ENCODE results near the gene MNAT1.

Gene MNAT1

DNA sequence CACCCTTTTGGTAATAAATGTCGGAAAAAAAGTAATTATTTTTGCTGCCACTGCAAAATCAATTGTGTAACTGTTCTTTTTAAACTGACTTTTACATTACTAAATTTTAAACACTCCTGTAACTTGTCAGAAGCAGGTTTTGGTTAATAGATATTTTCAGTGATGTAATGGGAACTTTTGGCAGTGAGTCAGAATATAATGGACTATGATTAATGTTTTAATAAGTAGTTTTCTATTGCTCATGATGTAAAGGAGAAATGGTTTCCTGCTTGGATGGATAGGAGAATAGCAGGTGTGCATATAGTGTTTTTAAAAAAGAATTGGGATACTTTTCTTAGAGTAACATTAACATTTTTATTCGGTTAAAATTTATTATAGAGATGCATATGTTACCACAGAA, 187.5 kb downstream of the MNAT1 start:
- DNase-seq = no peak
- TF ChIP-seq GATA1 (IDR thresholded peaks at IDR 0.05; ENCODE audit: low read depth, low read length) = no peak

DNA sequence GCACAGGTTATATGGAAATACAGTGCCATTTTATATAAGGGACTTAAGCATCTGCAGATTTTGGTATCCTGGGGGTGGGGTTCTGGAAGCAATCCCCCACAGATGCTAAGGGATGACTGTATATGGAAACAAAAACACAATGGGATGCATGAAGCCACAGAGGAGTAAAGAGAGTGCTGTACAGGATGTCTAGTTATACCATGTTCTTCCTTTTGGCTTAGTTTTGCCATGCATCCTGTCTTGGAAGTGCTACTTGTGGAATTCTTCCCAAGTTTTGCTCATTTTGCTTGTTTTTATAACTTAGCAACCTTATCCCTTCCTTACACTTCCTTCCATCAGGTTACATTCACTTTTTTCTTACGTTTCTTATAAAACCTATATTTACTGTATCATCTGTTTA, 190.7 kb downstream of the MNAT1 start:
- no peak for DNase-seq
- TF ChIP-seq POLR2A (IDR thresholded peaks at IDR 0.05; ENCODE audit: low read length) = no peak

DNA sequence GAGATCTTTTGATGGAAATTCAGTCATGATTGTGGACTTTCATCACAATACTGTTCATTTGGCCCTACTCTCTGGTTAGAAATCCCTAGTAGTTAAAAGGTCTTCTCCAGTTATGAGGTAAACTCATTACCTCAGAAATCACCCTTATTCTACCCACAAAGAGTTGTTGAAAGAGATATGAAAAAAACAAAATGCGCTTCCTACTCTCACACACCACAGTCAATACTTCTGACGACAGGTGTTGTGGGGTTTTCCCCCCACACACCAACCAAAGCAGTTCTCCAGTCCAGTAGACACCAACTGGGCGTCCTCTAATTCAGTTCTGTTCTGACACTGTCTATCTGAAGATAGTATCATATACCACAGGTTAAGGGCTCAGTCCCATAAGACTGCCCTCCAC, 191.4 kb downstream of the MNAT1 start:
- DNase-seq = no peak
- no peak for TF ChIP-seq POLR2A (IDR thresholded peaks at IDR 0.05; ENCODE audit: low read length)
- no peak for TF ChIP-seq GATA1 (IDR thresholded peaks at IDR 0.05; ENCODE audit: low read depth, low read length)

DNA sequence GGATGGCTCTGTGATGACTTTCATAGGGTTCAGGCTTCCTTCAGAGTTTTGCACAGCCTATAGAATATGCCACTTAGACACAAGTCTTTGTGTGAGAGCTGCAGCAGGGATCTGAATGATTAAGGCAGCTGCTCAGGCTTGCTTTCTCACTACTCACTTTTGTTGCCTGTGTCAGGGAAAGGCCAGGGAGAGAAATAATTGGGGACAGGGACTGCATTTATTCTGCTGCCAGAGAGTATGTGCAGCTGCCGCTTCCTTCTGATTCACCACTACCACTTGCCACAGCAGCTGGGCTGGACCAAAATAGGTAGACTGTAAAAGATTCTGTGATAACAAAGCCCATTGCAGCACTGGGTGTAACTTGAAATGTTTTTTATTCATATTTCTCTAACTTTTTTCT, 196.7 kb downstream of the MNAT1 start:
- TF ChIP-seq POLR2A (IDR thresholded peaks at IDR 0.05; ENCODE audit: low read length) (no peak), GATA1 (IDR thresholded peaks at IDR 0.05; ENCODE audit: low read depth, low read length) (no peak)
- peak; percentile 16 to 53 for DNase-seq

DNA sequence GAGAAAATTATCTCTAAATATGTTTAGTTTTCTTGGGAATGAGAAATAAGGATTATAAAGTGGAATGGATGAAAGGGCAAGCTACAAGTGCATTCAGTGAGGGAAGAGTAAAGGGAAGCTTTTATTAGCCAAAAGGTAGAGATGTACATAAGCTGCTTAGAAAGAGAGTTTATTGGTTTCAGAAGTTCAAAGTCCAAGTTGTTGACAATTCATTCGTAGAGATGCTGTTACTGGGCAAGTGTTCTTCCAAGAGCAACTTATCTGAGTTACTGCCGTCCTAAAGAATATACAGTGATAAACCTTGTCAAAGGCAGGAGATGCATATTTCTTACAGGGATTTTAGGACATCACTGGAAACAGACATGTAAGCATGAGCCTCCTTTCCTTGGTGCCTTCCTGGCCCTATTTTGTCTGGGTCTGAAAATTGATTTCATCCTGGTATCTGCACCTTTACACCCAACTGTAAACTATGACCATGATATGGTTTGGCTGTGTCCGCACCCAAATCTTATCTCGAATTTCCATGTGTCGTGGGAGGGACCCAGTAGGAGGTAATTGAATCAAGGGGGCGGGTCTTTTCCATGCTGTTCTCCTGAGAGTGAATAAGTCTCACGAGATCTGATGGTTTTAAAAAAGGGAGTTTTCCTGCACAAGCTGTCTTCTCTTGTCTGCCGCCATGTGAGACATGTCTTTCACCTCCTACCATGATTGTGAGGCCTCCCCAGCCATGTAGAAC, 199.5 kb downstream of the MNAT1 start:
- TF ChIP-seq GATA1 (IDR thresholded peaks at IDR 0.05; ENCODE audit: low read depth, low read length) (no peak), POLR2A (IDR thresholded peaks at IDR 0.05; ENCODE audit: low read length) (no peak)
- DNase-seq = peak; percentile 71 to 90

DNA sequence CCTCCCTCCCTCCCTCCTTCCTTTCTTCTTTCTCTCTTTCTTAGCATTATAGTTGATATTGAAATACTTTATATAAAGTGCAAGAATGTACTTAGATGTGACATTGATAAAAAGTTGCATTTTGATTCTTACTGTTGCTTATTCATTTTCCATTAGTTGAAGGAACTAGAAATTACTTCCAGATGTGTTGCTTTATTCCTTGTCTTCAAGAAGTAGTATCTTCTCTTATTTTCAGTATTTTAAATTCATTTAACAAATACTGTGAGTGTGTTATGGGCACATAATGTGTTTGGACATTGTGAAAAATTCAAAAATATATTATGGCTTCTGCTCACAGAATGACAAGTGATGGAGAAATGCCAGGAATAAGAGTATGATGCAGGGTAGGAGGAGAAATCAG, 200.8 kb downstream of the MNAT1 start:
- TF ChIP-seq POLR2A (IDR thresholded peaks at IDR 0.05; ENCODE audit: low read length) (no peak), GATA1 (IDR thresholded peaks at IDR 0.05; ENCODE audit: low read depth, low read length) (no peak)
- DNase-seq = no peak

DNA sequence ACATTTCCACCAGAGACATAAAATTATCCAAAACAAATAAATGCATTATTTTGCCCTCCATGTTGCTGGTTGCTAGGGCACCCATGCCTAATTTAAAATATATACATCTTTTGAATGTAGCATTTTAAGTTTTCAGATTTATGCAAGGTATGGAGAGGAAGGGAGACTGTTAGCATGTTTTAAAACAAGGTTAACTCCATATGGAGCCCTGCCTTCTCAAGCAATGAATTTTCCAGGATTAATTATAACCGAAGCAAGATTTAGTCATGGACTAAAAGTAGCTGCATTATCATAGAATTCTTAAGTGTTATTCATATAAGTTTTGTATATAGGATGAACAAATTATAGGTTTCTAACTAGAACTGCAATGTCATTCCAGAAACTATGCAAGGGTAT, 209.1 kb downstream of the MNAT1 start:
- no peak for DNase-seq

DNA sequence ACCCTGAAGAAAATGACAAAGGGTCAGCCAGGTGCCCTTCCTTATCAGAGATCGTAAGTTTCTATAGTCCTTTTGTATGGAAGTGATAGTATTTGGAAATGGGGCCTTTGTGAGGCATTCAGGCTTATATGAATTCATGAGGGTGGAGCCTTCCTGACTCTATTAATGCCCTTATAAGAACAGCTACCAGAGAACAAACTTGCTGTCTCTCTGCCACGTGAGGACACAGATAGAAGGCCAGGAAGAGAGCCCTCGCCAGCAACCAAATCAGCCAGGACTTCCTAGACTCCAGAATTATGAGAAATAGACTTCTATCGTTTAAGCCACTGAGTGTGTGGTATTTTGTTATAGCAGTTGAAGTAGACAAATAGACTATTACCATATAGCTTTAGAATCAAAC, 209.6 kb downstream of the MNAT1 start:
- DNase-seq = no peak
- TF ChIP-seq POLR2A (IDR thresholded peaks at IDR 0.05; ENCODE audit: low read length) (no peak), GATA1 (IDR thresholded peaks at IDR 0.05; ENCODE audit: low read depth, low read length) (no peak)

More for the DNA sequence above, 209.1 kb downstream of the MNAT1 start:
- TF ChIP-seq GATA1 (IDR thresholded peaks at IDR 0.05; ENCODE audit: low read depth, low read length) (no peak), POLR2A (IDR thresholded peaks at IDR 0.05; ENCODE audit: low read length) (no peak)

DNA sequence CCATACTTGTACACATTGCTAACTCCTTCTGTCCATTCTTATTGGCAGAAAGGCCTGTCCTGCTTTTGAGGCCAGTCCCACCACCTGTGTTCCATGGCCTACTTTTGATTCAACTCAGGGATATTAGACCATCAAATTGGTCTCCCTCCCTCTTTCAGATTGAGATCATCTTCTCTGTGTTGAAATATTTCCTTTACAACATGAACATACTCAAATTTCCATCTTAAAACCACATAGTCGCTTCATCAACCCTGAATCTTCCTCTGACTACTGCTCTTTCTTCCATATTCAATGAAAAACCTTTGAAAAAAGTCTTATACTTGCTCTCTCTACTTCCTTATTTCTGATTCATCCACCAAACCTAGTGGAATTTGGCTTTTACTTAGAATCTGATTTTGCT, 211.4 kb downstream of the MNAT1 start:
- DNase-seq = no peak
- TF ChIP-seq GATA1 (IDR thresholded peaks at IDR 0.05; ENCODE audit: low read depth, low read length) (no peak), POLR2A (IDR thresholded peaks at IDR 0.05; ENCODE audit: low read length) (no peak)

DNA sequence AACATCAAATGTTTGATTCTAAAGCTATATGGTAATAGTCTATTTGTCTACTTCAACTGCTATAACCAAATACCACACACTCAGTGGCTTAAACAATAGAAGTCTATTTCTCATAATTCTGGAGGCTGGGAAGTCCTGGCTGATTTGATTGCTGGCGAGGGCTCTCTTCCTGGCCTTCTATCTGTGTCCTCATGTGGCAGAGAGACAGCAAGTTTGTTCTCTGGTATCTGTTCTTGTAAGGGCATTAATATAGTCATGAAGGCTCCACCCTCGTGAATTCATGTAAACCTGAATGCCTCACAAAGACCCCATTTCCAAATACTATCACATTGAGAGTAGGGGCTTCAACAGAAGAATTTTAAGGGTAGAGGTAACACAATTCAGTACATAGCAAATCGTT, 212.2 kb downstream of the MNAT1 start:
- TF ChIP-seq POLR2A (IDR thresholded peaks at IDR 0.05; ENCODE audit: low read length) (no peak), GATA1 (IDR thresholded peaks at IDR 0.05; ENCODE audit: low read depth, low read length) (no peak)
- DNase-seq = no peak

DNA sequence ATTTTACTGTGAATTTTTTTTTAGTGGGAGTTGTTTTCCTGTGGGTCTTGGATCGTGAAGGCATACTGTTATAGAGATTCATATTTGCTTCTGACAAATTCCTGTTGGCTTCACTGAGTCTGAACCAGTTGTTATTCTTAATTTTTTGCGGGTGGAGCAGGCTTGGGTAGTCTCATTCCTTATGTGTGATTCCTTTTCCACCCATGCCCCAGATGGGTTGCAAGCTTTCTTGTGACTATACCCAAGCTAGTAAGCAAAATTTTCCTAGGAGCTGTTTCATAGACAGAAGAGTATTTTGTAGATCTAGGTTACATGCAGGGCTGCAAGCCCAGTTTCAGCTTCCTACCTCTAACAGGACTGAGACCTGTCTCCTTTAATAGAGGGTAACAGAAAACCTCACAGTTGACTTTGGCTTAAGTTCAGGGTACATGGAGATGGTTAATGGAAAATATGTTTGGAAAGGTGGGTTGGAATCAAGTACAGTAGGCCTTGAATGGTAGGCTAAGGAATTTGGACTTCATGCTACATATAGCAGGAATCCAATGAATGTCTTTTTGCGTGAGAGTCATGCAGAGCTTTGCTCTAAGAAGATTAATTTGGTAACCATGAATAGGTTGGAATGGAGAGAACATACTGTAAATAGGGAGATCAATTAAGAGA, 217.3 kb downstream of the MNAT1 start:
- DNase-seq = no peak
- no peak for TF ChIP-seq GATA1 (IDR thresholded peaks at IDR 0.05; ENCODE audit: low read depth, low read length)
- TF ChIP-seq POLR2A (IDR thresholded peaks at IDR 0.05; ENCODE audit: low read length) = no peak

DNA sequence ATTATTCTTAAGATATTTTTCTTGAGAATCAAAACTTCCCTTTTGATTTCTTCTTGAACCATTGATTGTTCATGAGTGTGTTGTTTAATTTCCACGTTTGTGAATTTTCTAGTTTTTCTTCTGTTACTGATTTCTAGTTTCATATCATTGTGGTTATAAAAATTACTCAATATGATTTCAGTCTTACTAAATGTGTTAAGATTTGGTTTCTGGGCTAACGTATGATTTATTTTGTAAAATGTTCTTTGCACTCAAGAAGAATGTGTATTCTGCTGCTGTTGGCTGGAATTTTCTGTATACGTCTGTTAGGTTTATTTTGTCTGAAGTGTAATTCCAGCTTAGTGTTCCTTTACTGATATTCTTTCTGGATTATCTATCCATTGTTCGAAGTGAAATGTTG, 221.6 kb downstream of the MNAT1 start:
- no peak for DNase-seq
- no peak for TF ChIP-seq POLR2A (IDR thresholded peaks at IDR 0.05; ENCODE audit: low read length)
- TF ChIP-seq GATA1 (IDR thresholded peaks at IDR 0.05; ENCODE audit: low read depth, low read length) = no peak

DNA sequence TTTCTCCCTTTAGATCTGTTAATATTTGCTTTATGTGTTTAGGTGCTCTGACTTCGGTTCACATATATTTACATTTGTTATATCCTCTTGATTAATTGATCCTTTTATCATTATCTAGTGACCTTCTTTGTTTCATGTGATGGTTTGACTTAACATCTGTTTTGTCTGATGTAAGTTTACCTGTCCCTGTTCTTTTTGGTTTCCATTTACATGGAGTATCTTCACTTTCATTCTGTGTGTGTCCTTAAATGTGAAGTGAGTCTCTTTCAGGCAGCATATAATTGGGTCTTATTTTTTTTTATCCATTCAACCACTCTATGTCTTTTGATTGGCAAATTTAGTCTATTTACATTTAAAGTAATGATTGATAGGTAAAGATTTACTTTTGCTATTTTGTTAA, 222.1 kb downstream of the MNAT1 start:
- no peak for DNase-seq

DNA sequence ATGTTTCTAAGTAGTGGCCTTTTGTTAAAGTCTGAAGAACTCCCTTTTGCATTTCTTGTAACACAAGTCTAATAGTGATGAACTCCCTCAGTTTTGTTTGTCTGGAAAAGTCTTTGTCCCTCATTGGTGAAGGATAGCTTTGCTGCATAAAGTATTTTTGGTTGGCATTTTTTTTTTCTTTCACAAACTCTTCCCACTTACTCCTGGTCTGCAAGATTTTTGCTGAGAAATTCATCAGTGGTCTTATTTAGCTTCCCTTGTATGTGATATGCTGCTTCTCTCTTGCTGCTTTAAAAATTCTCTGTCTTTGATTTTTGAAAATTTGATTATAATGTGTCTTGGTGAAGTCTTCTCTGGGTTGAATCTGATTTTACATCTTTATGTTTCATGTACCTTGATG, 223.6 kb downstream of the MNAT1 start:
- peak in 1 of 2 experiments; percentile 5 for DNase-seq
- TF ChIP-seq GATA1 (IDR thresholded peaks at IDR 0.05; ENCODE audit: low read depth, low read length) = no peak
- no peak for TF ChIP-seq POLR2A (IDR thresholded peaks at IDR 0.05; ENCODE audit: low read length)

More for the DNA sequence above, 222.1 kb downstream of the MNAT1 start:
- TF ChIP-seq GATA1 (IDR thresholded peaks at IDR 0.05; ENCODE audit: low read depth, low read length) = no peak
- TF ChIP-seq POLR2A (IDR thresholded peaks at IDR 0.05; ENCODE audit: low read length) = no peak

DNA sequence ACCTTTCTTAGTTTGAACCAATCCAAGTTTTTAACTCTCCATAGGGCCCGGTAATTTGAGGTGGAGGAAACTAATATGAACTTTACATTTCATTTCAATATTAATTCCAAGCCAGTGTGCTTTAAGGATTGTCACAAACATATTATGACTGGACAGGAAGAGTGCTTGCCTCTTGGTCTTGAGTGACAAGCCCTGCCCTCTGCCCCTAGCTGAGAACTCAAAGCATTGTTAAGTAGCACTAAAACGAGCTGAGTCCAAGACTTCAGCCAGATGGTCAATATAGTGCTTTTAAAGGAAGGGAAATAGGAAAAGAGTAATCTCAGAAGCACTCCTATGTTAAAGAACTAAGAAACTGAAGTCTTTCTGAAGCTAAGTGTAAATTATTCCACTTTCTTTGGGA, 229.2 kb downstream of the MNAT1 start:
- TF ChIP-seq POLR2A (IDR thresholded peaks at IDR 0.05; ENCODE audit: low read length) (no peak), GATA1 (IDR thresholded peaks at IDR 0.05; ENCODE audit: low read depth, low read length) (no peak)
- DNase-seq = no peak
